Suppressor macrophage treated with lipopolysaccharide for 4 hours (primary cell): Measurements from ENCODE around the gene PMPCA.

Experiments
- DNase-seq: peaks from one replicate; pipeline ENCODE4 v3.0.0-alpha.2; 2020

Gene PMPCA

DNA sequence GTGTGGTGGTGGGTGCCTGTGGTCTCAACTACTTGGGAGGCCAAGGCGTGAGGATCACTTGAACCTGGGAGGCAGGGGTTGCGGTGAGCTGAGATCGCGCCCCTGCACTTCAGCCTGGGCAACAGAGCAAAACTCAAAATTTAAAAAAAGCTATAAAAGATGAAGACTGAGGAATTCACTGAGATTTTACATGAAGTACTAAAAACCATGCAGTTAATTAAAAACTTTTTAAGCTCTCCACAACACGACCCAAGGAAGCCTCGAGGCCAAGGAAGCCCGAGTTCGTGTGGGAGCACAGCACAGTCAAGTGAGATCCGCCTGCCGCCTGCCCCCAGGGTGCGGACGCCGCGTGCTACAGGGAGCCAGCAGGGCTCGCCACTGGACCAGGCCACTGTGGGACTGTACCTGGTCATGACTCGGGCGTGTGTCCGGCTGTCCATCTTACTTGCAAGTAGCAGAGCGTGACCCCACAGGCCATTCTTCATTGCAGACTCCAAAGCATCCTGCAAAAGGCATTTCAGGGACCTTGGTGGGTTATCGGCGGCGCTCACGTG lies 50.4 kb downstream of the PMPCA start:
- DNase-seq, result no peak

DNA sequence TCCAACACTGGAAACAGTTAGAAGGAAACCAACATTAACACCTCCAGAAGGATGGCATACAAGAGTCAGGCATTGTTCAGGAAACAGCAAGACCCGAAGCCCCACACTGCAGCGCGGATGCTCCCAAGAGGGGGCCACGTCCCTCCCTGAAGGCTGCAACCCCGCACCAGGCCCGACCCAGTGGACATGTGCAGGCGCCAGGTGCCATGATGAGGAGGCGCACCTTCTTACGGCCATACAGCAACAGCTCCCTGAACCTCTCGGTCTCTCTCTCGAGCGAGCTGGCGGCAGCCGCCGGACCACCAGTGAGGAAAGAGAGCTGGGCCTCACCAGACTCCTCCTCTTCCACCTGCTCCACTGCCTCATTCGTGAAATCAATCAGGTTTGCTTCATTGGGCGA lies 52.2 kb downstream of the PMPCA start:
- no peak for DNase-seq

DNA sequence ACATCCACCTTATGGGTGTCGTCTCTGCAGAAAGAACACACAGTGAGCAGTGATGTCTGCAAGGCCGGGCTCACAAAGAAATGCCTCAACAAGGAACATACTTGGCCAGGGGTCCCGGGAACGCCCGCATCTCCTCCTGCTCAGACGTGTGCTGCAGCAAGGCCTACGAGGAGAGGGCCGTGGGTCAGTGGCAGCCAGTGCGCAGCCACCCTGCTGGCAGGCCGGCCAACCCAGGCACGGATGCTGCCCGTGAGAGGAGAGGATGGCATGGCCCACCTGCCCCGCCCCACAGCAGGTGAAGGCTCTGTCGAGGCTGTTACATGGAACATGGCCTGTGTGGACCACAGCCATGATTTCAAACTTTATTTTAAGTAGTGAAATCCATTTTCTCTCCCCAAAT lies 53.1 kb downstream of the PMPCA start:
- no peak for DNase-seq

DNA sequence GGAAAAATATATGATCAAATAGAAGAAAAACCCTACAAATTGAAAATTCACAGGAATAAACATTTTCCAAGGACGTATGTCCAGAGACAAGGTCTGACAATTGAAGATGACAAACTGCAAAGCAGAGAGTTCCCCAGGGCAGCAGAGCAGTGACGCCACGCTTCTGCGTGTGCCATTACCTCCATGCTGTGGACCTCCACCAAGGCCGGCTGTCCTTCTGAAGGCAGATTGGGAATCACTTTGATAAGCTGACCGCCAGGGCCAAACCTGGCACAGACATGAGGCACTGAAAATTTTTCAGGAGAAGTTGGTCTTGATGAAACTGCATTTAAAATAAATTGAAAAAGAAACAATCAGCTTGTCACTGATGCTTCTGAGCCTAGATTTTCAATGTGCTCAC lies 53.8 kb downstream of the PMPCA start:
- DNase-seq, result no peak

DNA sequence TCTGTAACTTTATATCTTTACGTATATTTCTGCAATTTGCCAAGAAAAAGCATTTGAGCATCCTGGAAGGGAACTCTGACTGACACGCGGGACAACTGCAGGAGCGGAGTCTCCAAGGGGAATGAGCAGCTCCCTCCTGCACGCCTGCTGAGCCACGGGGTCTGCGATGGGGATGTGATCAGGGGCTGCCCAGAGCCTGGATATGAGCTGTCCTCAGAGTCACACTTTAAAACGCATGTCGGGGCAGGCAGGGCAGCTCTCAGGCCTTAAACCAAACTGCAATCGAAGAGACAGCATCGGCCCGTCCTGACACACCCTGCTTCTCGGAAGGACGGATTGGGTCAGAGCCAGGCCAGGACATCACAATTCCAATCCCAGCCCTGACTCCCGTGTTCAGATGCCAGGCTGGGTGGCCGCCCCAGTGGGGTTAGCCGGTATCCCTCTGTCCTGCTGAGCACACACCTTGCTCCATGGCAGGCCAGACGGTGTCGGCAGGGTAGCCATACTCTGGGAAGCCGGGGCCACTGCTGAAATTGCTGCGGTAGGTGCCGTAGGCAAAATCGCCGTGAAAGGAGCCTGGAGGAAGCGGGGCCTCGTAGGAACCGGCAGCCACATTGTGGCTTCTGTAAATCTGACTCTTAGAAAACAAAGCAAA lies 55.2 kb downstream of the PMPCA start:
- DNase-seq, result no peak

DNA sequence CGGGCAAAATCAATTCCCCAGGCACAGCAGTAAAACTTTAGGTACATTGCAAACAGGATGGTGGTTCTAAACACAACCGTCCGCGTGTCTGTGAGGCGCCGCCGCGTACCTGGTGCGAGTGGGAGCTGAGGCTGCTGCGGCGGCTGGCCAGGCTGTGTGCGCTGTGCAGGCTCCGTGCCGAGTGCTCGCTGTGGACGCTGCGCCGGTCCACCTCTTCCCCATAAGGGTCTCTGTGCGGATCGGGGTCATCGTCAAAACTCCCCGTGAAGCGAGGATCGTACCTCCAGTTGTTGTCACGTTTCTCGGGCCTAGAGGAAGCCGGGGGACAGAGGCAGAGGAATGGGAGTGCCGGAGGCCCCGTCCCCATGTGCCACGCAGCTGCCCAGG lies 55.7 kb downstream of the PMPCA start:
- DNase-seq, result no peak

DNA sequence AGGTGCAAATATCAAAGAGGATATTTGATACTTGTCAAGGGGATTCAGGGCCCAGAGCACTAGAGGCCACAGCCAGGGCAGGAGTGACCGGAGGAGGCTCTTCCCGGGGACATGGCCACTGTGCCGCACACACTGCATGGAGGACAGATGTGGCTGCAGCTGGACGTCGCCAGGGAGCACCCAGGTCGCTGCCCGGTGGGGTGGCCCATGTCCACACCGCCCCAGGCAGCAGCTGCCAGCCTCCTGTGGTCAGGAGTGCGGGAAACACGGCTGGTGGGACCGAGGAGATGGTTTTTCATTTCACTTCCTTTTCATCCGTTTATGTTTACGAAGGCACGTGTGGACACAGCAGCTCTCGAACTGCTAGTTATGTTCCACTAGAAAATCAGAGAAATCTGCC lies 57.3 kb downstream of the PMPCA start:
- DNase-seq, result no peak

DNA sequence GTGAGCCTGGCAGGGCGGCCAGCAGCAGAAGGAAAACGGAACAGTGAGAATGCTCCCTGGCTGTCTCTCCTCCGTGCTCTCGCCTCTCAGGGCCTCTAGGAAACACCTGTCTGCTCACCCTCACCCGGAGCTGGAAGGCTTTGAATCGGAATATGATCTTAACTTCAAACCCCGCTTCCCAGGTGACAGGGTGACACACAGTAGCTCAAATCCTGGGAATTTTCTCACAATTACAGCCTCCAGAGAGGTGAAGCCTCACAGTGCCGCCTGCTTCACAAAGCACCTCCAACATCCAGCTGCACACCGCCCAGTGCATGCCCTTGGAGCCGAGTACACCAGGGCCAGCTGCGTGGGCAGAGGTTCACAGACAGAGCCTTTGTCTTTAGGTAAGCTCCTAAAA lies 59.9 kb downstream of the PMPCA start:
- DNase-seq, result no peak

DNA sequence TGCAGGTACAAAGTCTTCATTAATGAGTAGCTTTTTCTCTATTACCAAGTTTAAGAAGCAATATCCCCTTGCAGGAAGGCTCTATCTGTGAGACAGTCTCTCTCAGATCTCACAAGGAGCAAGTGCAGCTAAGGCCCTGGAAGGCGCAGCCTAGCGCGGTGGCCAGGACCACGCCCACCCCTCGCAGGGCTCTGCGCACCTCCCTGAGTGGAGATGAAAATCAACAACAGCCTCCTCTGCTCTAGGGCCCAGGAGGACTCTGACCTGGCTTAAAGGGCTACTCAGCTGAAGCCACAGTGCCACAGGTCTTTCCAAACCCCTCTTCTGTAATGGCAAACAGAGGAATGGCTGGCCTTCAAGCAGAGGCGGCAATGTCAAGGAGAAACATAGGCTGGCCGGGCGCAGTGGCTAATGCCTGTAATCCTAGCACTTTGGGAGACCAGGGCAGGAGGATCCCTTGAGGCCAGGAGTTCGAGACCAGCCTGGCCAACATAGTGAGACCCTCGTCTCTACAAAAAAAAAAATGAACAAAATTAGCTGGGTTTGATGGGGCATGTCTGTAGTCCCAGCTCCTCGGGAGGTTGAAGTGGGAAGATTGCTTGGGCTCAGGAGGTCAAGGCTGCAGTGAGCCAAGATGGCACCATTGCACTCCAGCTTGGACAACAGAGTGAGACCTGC lies 60.5 kb downstream of the PMPCA start:
- no peak for DNase-seq

DNA sequence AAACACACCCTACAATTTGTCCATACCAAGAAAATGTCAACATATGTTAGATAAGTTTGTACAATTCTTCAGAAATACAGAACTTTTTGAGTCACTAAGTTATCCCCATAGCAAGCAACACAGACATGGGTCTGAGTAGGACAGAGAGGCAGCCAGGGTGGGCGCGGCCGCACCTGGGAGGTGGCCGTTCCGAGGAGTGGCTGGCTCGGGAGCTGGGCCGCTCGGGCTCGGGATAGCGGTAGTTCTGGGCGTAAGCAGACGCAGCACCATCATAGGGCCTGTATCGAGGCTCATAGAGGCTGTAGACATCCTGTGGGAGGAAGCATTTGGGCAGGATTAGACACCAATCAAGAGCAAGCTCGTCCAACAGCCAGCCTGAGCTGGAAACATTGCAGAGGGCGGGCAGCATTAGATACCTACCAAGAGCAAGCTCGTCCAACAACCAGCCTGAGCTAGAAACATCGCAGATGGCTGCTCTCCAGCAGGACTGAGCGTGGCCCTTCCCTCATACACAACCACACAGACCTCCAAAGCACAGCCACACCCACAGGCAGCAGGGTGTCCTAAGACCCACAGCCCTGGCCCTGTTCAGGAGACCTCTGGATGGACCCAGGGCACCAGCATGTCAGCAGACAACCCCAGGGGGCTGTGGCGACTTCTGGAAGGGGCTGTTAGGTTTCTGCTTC lies 61.5 kb downstream of the PMPCA start:
- no peak for DNase-seq

DNA sequence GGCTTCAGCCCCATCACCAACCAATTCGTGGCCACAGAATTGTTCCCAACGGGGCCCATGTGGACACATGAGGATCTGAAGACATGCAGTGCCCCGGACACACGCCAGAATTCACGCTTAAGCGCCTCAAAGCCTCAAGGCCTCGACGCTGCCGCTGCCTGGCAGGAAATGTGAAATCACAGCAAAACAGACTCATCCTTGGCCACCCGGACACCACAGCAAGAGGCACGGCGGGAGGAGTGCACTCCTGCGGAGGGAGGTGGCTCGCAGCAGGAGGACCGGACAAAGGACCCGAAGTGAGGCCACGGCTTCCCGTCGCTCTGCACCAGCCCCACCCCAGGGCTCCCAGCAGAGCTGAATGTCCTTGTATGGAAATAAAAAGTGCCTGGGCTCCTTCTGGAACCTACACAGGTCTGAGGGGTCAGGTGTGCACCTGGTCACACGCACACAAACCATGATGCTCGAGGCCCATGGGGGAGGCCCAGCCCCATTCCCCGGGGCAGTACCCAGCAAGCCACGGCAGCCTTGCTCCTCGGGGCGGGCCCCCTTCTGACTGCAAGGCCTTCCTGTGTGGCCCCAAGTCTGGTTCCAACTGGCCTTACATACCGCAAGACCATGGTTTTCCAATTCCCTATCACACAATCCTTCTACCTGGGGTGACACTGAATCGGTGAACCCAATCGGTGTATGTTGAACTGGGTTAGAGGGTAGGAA lies 62.3 kb downstream of the PMPCA start:
- no peak for DNase-seq

DNA sequence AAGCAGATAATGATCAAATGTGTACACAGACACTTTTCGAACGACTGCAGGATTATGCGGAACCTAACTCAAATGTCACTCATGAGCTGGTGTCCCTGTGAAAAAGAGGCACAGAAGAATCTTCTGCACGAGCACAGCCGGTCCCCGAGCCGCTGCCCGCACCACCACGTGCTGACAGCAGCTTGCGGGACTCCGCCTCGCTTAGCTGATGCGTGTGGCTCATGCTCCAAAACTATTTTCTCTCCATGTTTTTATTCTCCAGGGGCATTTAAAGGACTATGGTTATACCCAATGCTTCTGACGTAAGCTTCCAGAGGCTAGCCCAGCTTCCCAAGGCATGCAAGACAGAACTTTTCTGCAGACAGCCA lies 62.9 kb downstream of the PMPCA start:
- DNase-seq, result no peak
